AG10803 (cell line): Measurements from ENCODE around the gene KDM1A.
"Not testable (repeated sequence)": the region's sequence is repeated elsewhere in the genome, so short reads cannot be mapped to it uniquely, and the experiment has no call there.

Experiments
- DNase-seq: peaks from one replicate; pipeline ENCODE4 v3.0.0; 2010; ENCODE audit warnings: low read depth
- H3K4me3 ChIP-seq: 2 replicates; pipeline ENCODE4 v1.5.1; 2011; ENCODE audit warnings: mild to moderate bottlenecking, low read length, control low read depth
- TF ChIP-seq, protein P1 (sequence below): conservative IDR thresholded peaks from 2 replicates; pipeline ENCODE4 v1.5.1; 2011; ENCODE audit warnings: mild to moderate bottlenecking, low read length, control low read depth, inconsistent platforms

KDM1A gene

DNA sequence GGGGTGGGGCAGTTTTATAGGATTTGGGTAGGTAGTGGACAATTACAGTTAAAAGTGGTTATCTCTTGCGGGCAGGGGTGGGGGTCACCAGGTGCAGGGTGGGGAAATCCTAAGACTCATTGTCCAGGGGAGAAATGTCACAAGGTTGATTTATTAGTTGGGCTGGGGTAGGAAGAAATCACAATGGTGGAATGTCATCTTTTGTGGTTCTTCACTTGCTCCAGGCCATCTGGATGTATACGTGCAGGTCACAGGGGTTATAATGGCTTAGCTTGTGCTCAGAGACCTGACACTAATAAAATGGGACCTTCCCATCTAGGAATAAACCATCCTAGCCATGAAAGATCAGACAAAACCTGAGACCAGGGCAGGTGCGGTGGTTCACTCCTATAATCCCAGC is 15.2 kb upstream of the KDM1A start:
- no peak overlapping the region for H3K4me3 ChIP-seq
- no peak for DNase-seq
- TF ChIP-seq, protein P1, sequence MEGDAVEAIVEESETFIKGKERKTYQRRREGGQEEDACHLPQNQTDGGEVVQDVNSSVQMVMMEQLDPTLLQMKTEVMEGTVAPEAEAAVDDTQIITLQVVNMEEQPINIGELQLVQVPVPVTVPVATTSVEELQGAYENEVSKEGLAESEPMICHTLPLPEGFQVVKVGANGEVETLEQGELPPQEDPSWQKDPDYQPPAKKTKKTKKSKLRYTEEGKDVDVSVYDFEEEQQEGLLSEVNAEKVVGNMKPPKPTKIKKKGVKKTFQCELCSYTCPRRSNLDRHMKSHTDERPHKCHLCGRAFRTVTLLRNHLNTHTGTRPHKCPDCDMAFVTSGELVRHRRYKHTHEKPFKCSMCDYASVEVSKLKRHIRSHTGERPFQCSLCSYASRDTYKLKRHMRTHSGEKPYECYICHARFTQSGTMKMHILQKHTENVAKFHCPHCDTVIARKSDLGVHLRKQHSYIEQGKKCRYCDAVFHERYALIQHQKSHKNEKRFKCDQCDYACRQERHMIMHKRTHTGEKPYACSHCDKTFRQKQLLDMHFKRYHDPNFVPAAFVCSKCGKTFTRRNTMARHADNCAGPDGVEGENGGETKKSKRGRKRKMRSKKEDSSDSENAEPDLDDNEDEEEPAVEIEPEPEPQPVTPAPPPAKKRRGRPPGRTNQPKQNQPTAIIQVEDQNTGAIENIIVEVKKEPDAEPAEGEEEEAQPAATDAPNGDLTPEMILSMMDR = no peak

DNA sequence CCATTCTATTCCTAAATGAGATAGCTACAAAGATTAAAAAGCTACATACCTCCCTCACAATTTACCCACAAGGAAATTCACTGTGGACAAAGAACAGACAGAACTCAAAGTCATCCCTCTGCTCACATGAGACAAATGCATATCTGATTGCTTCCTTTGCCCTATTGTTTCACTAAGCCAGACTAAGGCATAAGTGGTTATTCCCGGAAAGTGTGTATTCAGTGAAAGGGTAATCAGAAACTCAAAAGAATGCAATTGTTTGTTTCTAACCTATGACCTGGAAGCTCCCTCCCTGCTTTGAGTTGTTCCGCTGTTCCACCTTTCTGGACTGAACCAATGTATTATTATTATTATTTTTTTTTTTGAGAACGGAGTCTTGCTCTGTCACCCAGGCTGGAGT is 14.5 kb upstream of the KDM1A start:
- H3K4me3 ChIP-seq, DNase-seq: not testable (repeated sequence)

DNA sequence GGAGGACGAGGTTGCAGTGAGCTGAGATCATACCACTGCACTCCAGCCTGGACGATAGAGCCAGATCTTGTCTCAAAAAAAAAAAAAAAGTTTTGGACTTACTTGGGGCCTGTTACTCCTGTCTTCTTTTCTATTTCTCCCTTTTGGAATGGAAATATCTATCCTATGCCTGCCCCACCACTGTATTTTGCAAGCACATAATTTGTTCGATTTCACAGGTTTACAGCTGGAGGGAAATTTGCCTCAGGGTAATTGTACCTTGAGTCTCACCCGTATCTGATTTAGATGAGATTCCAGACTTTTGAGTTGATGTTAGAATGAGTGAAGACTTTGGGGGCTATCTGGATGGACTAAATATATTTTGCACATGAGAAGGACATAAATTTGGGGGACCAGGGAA is 12.2 kb upstream of the KDM1A start:
- no peak overlapping the region for H3K4me3 ChIP-seq
- TF ChIP-seq, protein P1 = no peak
- DNase-seq = no peak

DNA sequence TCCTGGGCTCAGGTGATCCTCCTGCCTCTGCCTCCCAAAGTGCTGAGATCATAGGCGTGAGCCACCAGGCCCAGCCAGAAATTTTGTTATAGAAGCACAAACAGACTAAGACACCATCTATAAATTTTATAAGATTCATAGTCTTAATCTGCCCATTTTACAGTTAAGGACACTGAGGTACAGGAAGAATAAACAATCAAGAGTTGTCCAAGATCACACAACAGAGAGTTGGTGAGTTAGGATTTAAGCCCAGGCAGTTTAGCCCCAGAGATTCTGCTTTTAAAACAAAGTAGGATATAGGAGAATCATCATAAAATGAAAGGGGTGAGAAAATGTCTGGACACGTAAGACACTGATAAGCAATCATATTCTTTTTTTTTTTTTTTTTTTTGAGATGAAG is 10.4 kb upstream of the KDM1A start:
- TF ChIP-seq, protein P1 = no peak
- H3K4me3 ChIP-seq = no peak overlapping the region
- no peak for DNase-seq

DNA sequence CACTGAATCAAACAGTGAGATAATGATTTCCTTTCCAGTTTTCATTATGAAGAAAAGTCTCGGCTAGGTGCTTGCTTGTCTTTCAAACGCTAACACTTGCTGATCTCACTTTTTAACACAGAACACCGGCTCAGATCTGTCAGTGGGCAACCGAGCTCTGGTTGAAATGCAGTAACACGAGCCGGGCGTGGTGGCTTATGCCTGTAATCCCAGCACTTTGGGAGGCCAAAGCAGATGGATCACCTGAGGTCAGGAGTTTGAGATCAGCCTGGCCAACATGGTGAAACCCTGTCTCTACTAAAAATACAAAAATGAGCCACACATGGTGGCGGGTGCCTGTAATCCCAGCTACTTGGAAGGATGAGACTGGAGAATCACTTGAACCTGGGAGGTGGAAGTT is 9.2 kb upstream of the KDM1A start:
- H3K4me3 ChIP-seq, DNase-seq: not testable (repeated sequence)

DNA sequence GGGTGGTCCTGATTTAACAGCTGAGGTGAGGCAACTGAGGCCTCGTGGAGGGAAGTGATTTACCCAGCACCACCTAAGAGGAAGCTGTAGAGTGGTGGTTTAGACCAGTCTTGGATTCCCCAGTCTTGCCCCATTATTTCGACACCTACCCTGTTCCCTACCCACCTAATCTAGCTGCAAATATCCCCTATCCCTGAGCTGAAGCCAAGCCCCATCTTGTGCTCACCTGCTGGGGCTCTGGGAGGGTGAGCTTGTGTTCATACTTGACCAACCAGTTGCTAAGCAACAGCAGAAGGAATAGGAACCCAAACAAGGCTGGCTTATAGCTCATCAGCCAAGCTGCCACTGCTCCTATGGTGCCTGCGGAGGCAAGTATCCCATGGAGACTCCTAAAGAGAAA is 5.6 kb upstream of the KDM1A start:
- TF ChIP-seq, protein P1 = no peak
- no peak overlapping the region for H3K4me3 ChIP-seq
- DNase-seq = no peak

DNA sequence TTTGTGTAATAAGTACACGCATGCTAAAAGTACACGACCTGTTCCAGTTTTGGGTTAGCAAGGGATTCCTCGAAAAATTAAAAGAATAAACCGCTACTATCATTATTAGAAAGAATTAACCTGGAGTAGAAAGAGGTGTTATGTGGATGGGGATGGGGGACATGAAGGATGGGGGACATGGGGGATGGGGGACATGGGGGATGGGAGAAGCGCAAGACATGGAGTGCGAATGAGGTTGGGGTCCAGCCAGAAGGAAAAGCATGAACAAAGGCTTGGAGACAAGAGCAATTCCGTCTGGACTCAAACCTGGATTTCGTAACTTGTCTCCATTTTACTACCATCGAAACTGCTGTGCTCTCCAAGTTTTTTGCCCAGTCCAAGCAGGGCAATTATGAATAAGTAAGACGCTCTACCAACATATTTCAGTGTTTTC is 591 bp upstream of the KDM1A start:
- peak; percentile 53 for DNase-seq
- TF ChIP-seq, protein P1 = no peak
- peak overlapping the region; percentile 86 for H3K4me3 ChIP-seq

DNA sequence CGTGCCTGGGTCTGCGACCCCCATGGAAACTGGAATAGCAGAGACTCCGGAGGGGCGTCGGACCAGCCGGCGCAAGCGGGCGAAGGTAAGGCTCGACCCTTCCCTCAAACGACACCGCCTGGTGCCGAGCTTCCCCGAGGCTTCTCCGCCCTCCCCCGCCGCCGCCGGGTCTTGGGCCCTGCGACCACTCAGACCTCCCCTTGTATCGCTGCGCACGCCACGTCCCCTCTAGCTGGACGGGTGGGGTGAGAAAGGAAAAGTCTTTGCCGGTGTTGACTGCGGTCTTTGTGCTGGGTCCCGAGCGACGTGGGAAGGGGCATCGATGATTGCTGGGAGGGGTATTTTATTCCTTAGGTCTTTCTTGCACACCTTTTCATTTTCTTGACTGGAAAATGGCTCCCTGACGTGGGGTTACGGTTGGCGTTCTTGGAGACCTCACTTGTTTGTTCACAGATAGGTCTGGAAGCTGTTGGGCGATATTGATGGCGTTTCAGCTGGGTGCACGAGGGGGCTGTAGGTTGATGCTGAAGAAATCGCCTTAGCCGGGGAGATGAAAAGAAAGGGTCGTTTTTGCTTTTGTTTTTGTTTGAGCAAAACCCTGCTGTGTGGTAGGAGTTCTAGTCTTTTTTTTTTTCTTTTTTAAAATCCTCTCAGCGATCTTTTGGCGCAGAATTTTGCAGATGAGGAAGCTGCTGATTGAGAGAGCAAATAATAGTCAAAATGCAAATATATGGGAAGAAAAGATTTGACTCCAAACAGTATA is 776 bp downstream of the KDM1A start:
- peak; percentile 31 for DNase-seq
- peak overlapping the region; percentile 86 for H3K4me3 ChIP-seq
- TF ChIP-seq, protein P1 = no peak
